Adrenal gland (tissue), 12 donors: Measurements from ENCODE around the gene DGKQ. TPM values are rescaled to one million over a fixed set of nuclear protein-coding genes. Genes with fewer than 3 reads are reported as not detected.

Experiments
- DNase-seq, 7 donors: peaks; one replicate each; pipeline ENCODE4 v3.0.0-alpha.2; 2019 to 2020
- H3K27ac ChIP-seq, 5 donors: fragments of 200-600 bp; sonication (generic) in 4 of 5; 1 replicate in 3 of 5; 2 replicates in 2 of 5; pipeline versions ENCODE4 v1.5.1 to v1.8.0; 2016 to 2020; ENCODE audit warnings: mild to moderate bottlenecking in 1 of 5
- H3K27me3 ChIP-seq: fragments of 200-600 bp; 2 replicates; pipeline ENCODE4 v1.8.0; 2021
- H3K36me3 ChIP-seq, 2 donors: fragments of 200-600 bp; replicated peaks in 1 of 2; 1 replicate in 1 of 2; 2 replicates in 1 of 2; pipeline versions ENCODE4 v1.5.1 to v1.8.0; 2018 to 2022
- H3K4me1 ChIP-seq, 2 donors: fragments of 200-600 bp; replicated peaks in 1 of 2; 1 replicate in 1 of 2; 2 replicates in 1 of 2; pipeline versions ENCODE4 v1.5.1 to v1.8.0; 2018 to 2021
- H3K4me3 ChIP-seq, 4 donors: fragments of 200-600 bp; sonication (generic) in 3 of 4; one replicate each; pipeline ENCODE4 v1.5.1; 2016 to 2018
- H3K9me3 ChIP-seq, 3 donors: fragments of 200-600 bp; sonication (generic) in 1 of 3; replicated peaks in 1 of 3; 1 replicate in 2 of 3; 2 replicates in 1 of 3; pipeline versions ENCODE4 v1.5.1 to v1.8.0; 2016 to 2021
- CTCF ChIP-seq, 6 experiments: fragments of 450-650 bp in 4 of 6; fragments of 200-600 bp in 2 of 6; sonication (generic) in 1 of 6; IDR thresholded peaks; 1 replicate in 5 of 6; 2 replicates in 1 of 6; pipeline versions ENCODE4 v1.5.1 to v1.8.0; 2016 to 2021; ENCODE audit warnings: antibody characterized with exemption in 6 of 6, mild to moderate bottlenecking in 2 of 6, moderate library complexity in 1 of 6
- POLR2A ChIP-seq, 2 donors: fragments of 450-650 bp; IDR thresholded peaks; one replicate each; pipeline ENCODE4 v1.6.1; 2017; ENCODE audit warnings: antibody characterized with exemption in 2 of 2, mild to moderate bottlenecking in 2 of 2, moderate library complexity in 1 of 2
- WGBS, 4 donors: extraction: QIAGEN DNeasy Blood & Tissue Kit in 2 of 4; methylation state at CpG; one replicate each; pipeline versions ENCODE4 v1.1.5 to v1.1.7; 2013 to 2017; 5-methylcytosine and 5-hydroxymethylcytosine counted together
- intact Hi-C, 2 donors: fragments of 100-400 bp; cut with DNase I; formaldehyde crosslinking; loops; one replicate each; pipeline versions ENCODE4 v1.14.1 to v1.15.0; 2022 to 2023
- polyA plus RNA-seq, 3 donors: library from polyadenylated mRNA; stranded (reverse); fragments of 200-250 nt in 2 of 3; fragments of 350-450 nt in 1 of 3; fragmentation: Illumina TruSeq in 1 of 3; extraction: RNeasy Lipid Tissue Mini Kit (QIAGEN cat#74804) in 1 of 3; gene quantifications; one replicate each; pipeline ENCODE4 v1.2.3, GENCODE V29; 2013 to 2014
- total RNA-seq, 9 donors: library from RNA; depleted of rRNA in 4 of 9; stranded (reverse); fragments of >200 nt in 4 of 9; fragments of 120-200 nt in 1 of 9; fragmentation: NEBNext Ultra II Directional in 1 of 9; extraction: Animal tissue kit (Norgen Biotek cat#: 25700) in 1 of 9; gene quantifications; one replicate each; pipeline versions ENCODE4 v1.1.0 to v1.2.4, GENCODE V29; 2013 to 2023
- donor health status: healthy with polysubstance abuse.
- donor health status: Bipolar disorder and iron deficiency.
- donor health status: DM: yes; HTN: yes; CAD: no.
- donor health status: DM: no; HTN: no; CAD: no.
- donor health status: DM: no; HTN: no; CAD: no.
- donor health status: DM: yes; HTN: yes; CAD: no.

Gene DGKQ
- total and polyA plus RNA-seq, 12 donors = 0.55 to 16.5 (median 12.5) TPM

GRCh38 chr4:966266-967112 lies 6.9 kb downstream of the DGKQ start:
- TF ChIP-seq CTCF (IDR thresholded peaks at IDR 0.05) (no peak), POLR2A (IDR thresholded peaks at IDR 0.05) (no peak)
- WGBS, 4 donors = 78 to 93% (median 92%) methylated on average over 6 to 48 of the region's 48 CpGs
- no peak overlapping the region for H3K4me3 ChIP-seq
- peaks cover 0 to 2% of the 10 kb centered on the region in 2 donors for H3K4me1 ChIP-seq
- no peaks in the 10 kb centered on the region for H3K9me3 ChIP-seq
- H3K27me3 ChIP-seq = no peaks in the 10 kb centered on the region
- intact Hi-C loops = no loop called here
- no peak overlapping the region for H3K27ac ChIP-seq
- peaks cover 0 to 15% of the 10 kb centered on the region in 2 donors for H3K36me3 ChIP-seq
- no peak for DNase-seq

- Histone ChIP-seq H3K4me1 (no peaks in the 10 kb centered on the region), H3K27ac (no peak overlapping the region), H3K27me3 (no peaks in the 10 kb centered on the region), H3K36me3 (peaks cover 0 to 17% of the 10 kb centered on the region in 2 donors), H3K9me3 (no peaks in the 10 kb centered on the region), H3K4me3 (no peak overlapping the region)
- DNase-seq = no peak
- WGBS, 4 donors = 92 to 95% (median 94%) methylated on average over 15 to 21 of the region's 21 CpGs
- intact Hi-C loops = no loop called here
- TF ChIP-seq POLR2A (IDR thresholded peaks at IDR 0.05) (no peak), CTCF (IDR thresholded peaks at IDR 0.05) (no peak)
Observed at GRCh38 chr4:965766-966134, 7.6 kb downstream of the DGKQ start.

GRCh38 chr4:965048-965765 lies 8.2 kb downstream of the DGKQ start:
- no peak overlapping the region for H3K4me3 ChIP-seq
- H3K36me3 ChIP-seq = peaks cover 0 to 17% of the 10 kb centered on the region in 2 donors
- H3K27me3 ChIP-seq = no peaks in the 10 kb centered on the region
- no peak overlapping the region for H3K27ac ChIP-seq
- no peak for TF ChIP-seq POLR2A (IDR thresholded peaks at IDR 0.05)
- no peak for TF ChIP-seq CTCF (IDR thresholded peaks at IDR 0.05)
- H3K9me3 ChIP-seq = no peaks in the 10 kb centered on the region
- 73 to 96% (median 90%) methylated on average over 12 to 26 of the region's 26 CpGs for WGBS, 4 donors
- intact Hi-C loops = no loop called here
- DNase-seq = no peak
- no peaks in the 10 kb centered on the region for H3K4me1 ChIP-seq

- 75 to 92% (median 89%) methylated on average over 7 to 23 of the region's 23 CpGs for WGBS, 4 donors
- H3K27me3 ChIP-seq = no peaks in the 10 kb centered on the region
- TF ChIP-seq CTCF (IDR thresholded peaks at IDR 0.05) (no peak), POLR2A (IDR thresholded peaks at IDR 0.05) (no peak)
- H3K27ac ChIP-seq = no peak overlapping the region
- peaks cover 0 to 17% of the 10 kb centered on the region in 2 donors for H3K36me3 ChIP-seq
- DNase-seq = no peak
- H3K4me3 ChIP-seq = no peak overlapping the region
- H3K9me3 ChIP-seq = no peaks in the 10 kb centered on the region
- no peaks in the 10 kb centered on the region for H3K4me1 ChIP-seq
- intact Hi-C loops = no loop called here
Observed at GRCh38 chr4:964346-965025, 8.9 kb downstream of the DGKQ start.
